ENCODE data around the gene GPR161. TPM values are rescaled to one million over a fixed set of nuclear protein-coding genes. Genes with fewer than 3 reads are reported as not detected.
"Not testable (repeated sequence)": the region's sequence is repeated elsewhere in the genome, so short reads cannot be mapped to it uniquely, and the experiment has no call there.

The GPR161 gene, protein sequence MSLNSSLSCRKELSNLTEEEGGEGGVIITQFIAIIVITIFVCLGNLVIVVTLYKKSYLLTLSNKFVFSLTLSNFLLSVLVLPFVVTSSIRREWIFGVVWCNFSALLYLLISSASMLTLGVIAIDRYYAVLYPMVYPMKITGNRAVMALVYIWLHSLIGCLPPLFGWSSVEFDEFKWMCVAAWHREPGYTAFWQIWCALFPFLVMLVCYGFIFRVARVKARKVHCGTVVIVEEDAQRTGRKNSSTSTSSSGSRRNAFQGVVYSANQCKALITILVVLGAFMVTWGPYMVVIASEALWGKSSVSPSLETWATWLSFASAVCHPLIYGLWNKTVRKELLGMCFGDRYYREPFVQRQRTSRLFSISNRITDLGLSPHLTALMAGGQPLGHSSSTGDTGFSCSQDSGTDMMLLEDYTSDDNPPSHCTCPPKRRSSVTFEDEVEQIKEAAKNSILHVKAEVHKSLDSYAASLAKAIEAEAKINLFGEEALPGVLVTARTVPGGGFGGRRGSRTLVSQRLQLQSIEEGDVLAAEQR
- total RNA-seq (not detected), total RNA-seq (0 to 6.9 (median 1.0) reads per million in 172 experiments)
- 0.13 TPM for polyA plus RNA-seq (2013, experiment 1 of 2)
- polyA plus RNA-seq (2013, experiment 2 of 2) = 0.41 TPM

DNA sequence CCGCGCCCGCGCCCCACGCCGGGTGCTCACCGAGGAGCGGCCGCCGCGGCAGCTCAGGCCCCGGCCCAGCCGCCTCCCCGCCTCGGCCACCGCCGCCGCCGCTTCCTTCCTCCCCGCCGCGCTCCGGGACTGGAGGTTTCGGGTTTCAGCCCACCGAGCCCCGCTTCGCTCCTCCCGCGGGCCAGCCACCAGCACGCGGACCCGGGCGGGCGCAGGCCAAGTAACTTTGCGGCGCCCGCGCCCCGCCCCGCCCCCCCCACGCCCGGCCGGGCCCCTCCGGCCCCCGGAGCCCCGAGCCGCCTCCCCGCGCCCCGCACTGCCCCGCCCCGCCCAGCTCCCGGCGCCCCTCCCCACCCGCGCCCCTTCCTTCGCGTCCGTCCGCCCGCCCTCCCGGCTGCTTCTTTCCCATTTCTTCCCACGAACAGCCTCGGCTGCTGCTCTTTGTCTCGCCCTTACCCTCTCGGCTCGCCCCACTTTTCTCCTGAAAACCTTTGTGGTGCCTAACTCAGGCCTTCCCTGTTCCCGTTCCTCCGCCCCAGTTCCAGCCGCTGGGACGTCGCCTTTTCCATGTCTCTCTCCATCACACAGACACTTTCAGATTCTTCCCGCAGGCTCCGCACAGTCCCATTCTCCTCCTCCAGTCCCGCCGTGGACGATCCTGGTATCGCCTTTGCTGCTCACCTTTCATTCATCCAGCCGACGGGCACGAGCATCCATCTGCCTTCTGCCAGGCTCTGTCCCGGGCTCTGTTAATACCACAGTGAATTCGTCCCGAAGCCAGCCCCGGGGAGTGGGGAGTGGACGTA lies at the start of gene GPR161:
TSS of gene GPR161 (minus strand) at position 222 of the 806 bp plus-strand sequence. CDS start 32,080 bp downstream, outside the sequence.
- H3K27me3 ChIP-seq (ENCODE audit: control insufficient read depth in 1 of 2, insufficient read depth in 2 of 2, low read length in 2 of 2) = peaks cover 22 to 34% of the 10 kb centered on the region in 2 experiments
- POLR2A ChIA-PET = no interaction called here
- H3K27me3 Mint-ChIP-seq = peaks cover 38% of the 10 kb centered on the region
- H3K27ac Mint-ChIP-seq = peak within 1 kb of the TSS; percentile 37
- peak within 1 kb of the TSS; percentile 93 for H3K4me3 Mint-ChIP-seq
- H3K4me3 ChIP-seq (ENCODE audit: low read length) = peak within 1 kb of the TSS; percentile 63
- H3K36me3 ChIP-seq (ENCODE audit: insufficient read depth, low read length) = no peaks in the 10 kb centered on the region
- H3K27ac ChIP-seq (ENCODE audit: low read depth in 1 of 2, low read length in 2 of 2) = no peak within 1 kb of the TSS
- no peaks in the 10 kb centered on the region for H3K9me3 ChIP-seq (ENCODE audit: control insufficient read depth in 1 of 2, insufficient read depth in 1 of 2, low read length in 2 of 2)
- peaks cover 20% of the 10 kb centered on the region for H3K4me1 ChIP-seq (ENCODE audit: insufficient read depth, low read length)
- DNase-seq (peak in 9 of 14 experiments; percentile 3 to 48 (median 23)), ATAC-seq (ENCODE audit: poor library complexity) (peak; percentile 48)
- CTCF ChIA-PET = no interaction called here
- no peak for TF ChIP-seq CTCF (IDR thresholded peaks at IDR 0.05)
- intact Hi-C loops (cut with DNase I, micrococcal nuclease) = no loop called here
- H3K9me3 Mint-ChIP-seq = no peaks in the 10 kb centered on the region
- H3K36me3 Mint-ChIP-seq (ENCODE audit: low read depth) = peaks cover 4% of the 10 kb centered on the region
- H3K4me1 Mint-ChIP-seq (ENCODE audit: low read depth) = peaks cover 22% of the 10 kb centered on the region

DNA sequence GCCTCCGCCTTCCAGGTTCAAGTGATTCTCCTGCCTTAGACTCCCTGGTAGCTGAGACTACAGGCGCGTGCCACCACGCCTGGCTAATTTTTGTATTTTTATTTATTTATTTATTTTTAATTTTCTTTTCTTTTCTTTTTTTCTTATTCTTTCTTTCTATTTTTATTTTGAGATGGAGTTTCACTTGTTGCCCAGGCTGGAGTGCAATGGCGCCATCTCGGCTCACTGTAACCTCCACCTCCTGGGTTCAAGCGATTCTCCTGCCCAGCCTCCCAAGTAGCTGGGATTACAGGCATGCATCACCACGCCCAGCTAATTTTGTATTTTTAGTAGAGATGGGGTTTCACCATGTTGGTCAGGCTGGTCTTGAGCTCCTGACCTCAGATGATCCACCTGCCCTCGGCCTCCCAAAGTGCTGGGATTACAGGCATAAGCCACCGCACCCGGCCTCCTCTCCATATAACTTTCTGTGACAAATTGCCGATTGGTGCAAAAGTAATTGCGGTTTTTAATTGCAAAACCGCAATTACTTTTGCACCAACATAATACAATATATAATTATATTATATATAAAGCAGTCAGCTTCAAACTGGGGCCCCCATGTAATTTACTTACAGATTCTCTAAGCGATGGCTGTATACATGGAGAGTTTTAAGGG lies 44.5 kb upstream of the GPR161 start:
- H3K27me3 Mint-ChIP-seq; H3K9me3 Mint-ChIP-seq; H3K36me3 ChIP-seq (ENCODE audit: insufficient read depth, low read length); H3K9me3 ChIP-seq (ENCODE audit: control insufficient read depth in 1 of 2, insufficient read depth in 1 of 2, low read length in 2 of 2); CTCF ChIA-PET; H3K27me3 ChIP-seq (ENCODE audit: control insufficient read depth in 1 of 2, insufficient read depth in 2 of 2, low read length in 2 of 2); ATAC-seq (ENCODE audit: poor library complexity); DNase-seq; H3K27ac Mint-ChIP-seq; H3K27ac ChIP-seq (ENCODE audit: low read depth in 1 of 2, low read length in 2 of 2); H3K4me3 ChIP-seq (ENCODE audit: low read length): not testable (repeated sequence)
- Mint-ChIP-seq H3K4me3 (peak overlapping the region; percentile 50), H3K4me1 (ENCODE audit: low read depth) (peaks cover 20% of the 10 kb centered on the region), H3K36me3 (ENCODE audit: low read depth) (peaks cover 19% of the 10 kb centered on the region)
- peaks cover 22% of the 10 kb centered on the region for H3K4me1 ChIP-seq (ENCODE audit: insufficient read depth, low read length)
- POLR2A ChIA-PET = interaction anchor here (0.8 kb wide), 1 partner anchor 44 kb away, joined by 3 read pairs; no protein-coding TSS in a partner anchor
- intact Hi-C loops (cut with DNase I, micrococcal nuclease) = loop anchor here in 1 of 2 experiments (5.0 to 10.0 kb wide), 2 partner anchors 464 to 966 kb away; no protein-coding TSS in a partner anchor

- Histone ChIP-seq H3K9me3 (ENCODE audit: control insufficient read depth in 1 of 2, insufficient read depth in 1 of 2, low read length in 2 of 2) (no peaks in the 10 kb centered on the region), H3K36me3 (ENCODE audit: insufficient read depth, low read length) (peaks cover 7% of the 10 kb centered on the region), H3K4me1 (ENCODE audit: insufficient read depth, low read length) (peaks cover 22% of the 10 kb centered on the region), H3K27me3 (ENCODE audit: control insufficient read depth in 1 of 2, insufficient read depth in 2 of 2, low read length in 2 of 2) (no peaks in the 10 kb centered on the region), H3K27ac (ENCODE audit: low read depth in 1 of 2, low read length in 2 of 2) (no peak overlapping the region), H3K4me3 (ENCODE audit: low read length) (peak overlapping the region; percentile 89)
- ChIA-PET POLR2A (interaction anchor here (0.8 to 1.1 kb wide), 2 partner anchors 45 to 46 kb away, joined by 3 to 5 read pairs; partner anchors contain the start of gene SFT2D2), CTCF (no interaction called here)
- Mint-ChIP-seq H3K36me3 (ENCODE audit: low read depth) (peaks cover 14% of the 10 kb centered on the region), H3K4me1 (ENCODE audit: low read depth) (peaks cover 20% of the 10 kb centered on the region), H3K27me3 (no peaks in the 10 kb centered on the region), H3K4me3 (no peak overlapping the region), H3K27ac (no peak overlapping the region), H3K9me3 (no peaks in the 10 kb centered on the region)
- DNase-seq (peak in 2 of 14 experiments; percentile 9 to 16), ATAC-seq (ENCODE audit: poor library complexity) (no peak)
- intact Hi-C loops (cut with DNase I, micrococcal nuclease) = loop anchor here in 1 of 2 experiments (5.0 to 10.0 kb wide), 2 partner anchors 463 to 965 kb away; no protein-coding TSS in a partner anchor
- no peak for TF ChIP-seq CTCF (IDR thresholded peaks at IDR 0.05)
Observed at GRCh38 chr1:168180148-168180524, 43.4 kb upstream of the GPR161 start.
